MM.1S (cell line): ENCODE data around the gene NINJ2.

Source experiments
- DNase-seq: peaks from one replicate; pipeline ENCODE4 v3.0.0-alpha.2; 2015
- H2AFZ ChIP-seq: fragments of 300-600 bp; sonication (generic); 2 replicates; pipeline ENCODE4 v1.6.0; 2016; ENCODE audit warnings: antibody characterized with exemption, low read length
- H3F3A ChIP-seq: fragments of 300-600 bp; sonication (generic); 2 replicates; pipeline ENCODE4 v1.6.1; 2016; ENCODE audit warnings: mild to moderate bottlenecking, antibody characterized with exemption, low read length, moderate library complexity, mixed read lengths; ENCODE audit not compliant: insufficient read depth
- H3K27ac ChIP-seq: fragments of 300-600 bp; sonication (generic); 2 replicates; pipeline ENCODE4 v1.5.1; 2016; ENCODE audit warnings: mild to moderate bottlenecking, low read length
- H3K27me3 ChIP-seq: fragments of 300-600 bp; sonication (generic); replicated peaks from 2 replicates; pipeline ENCODE4 v1.6.0; 2016; ENCODE audit warnings: low read length; ENCODE audit not compliant: insufficient read depth
- H3K36me3 ChIP-seq: fragments of 300-600 bp; sonication (generic); replicated peaks from 2 replicates; pipeline ENCODE4 v1.6.1; 2016; ENCODE audit warnings: mild to moderate bottlenecking, low read length, mixed read lengths; ENCODE audit not compliant: insufficient read depth
- H3K4me1 ChIP-seq: fragments of 300-600 bp; sonication (generic); 2 replicates; pipeline ENCODE4 v1.6.1; 2016; ENCODE audit warnings: low read length, mixed read lengths
- H3K4me2 ChIP-seq: fragments of 300-600 bp; sonication (generic); 2 replicates; pipeline ENCODE4 v1.6.0; 2016; ENCODE audit warnings: low read depth, low read length
- H3K4me3 ChIP-seq: fragments of 300-600 bp; sonication (generic); 2 replicates; pipeline ENCODE4 v1.5.1; 2016; ENCODE audit warnings: low read length, mixed read lengths
- H3K79me2 ChIP-seq: fragments of 300-600 bp; sonication (generic); 2 replicates; pipeline ENCODE4 v1.6.1; 2016; ENCODE audit warnings: mixed run types, low read length, mixed read lengths
- H3K9ac ChIP-seq: fragments of 300-600 bp; sonication (generic); 2 replicates; pipeline ENCODE4 v1.6.1; 2016; ENCODE audit warnings: low read length, mixed read lengths
- H3K9me2 ChIP-seq: fragments of 300-600 bp; sonication (generic); replicated peaks from 2 replicates; pipeline ENCODE4 v1.6.1; 2016; ENCODE audit warnings: mild to moderate bottlenecking, low read length, mixed read lengths; ENCODE audit not compliant: insufficient read depth
- H3K9me3 ChIP-seq: fragments of 300-600 bp; sonication (generic); replicated peaks from 2 replicates; pipeline ENCODE4 v1.6.1; 2016; ENCODE audit warnings: mild to moderate bottlenecking, low read length, mixed read lengths; ENCODE audit not compliant: insufficient read depth
- H4K20me1 ChIP-seq: fragments of 300-600 bp; sonication (generic); 2 replicates; pipeline ENCODE4 v1.6.1; 2016; ENCODE audit warnings: mild to moderate bottlenecking, low read length, moderate library complexity, mixed read lengths; ENCODE audit not compliant: insufficient read depth
- CTCF ChIP-seq: fragments of 300-600 bp; sonication (generic); IDR thresholded peaks from 2 replicates; pipeline ENCODE4 v1.5.1; 2016; ENCODE audit warnings: antibody characterized with exemption, low read length, mixed read lengths
- EZH2 ChIP-seq: fragments of 300-600 bp; sonication (generic); optimal IDR thresholded peaks from 2 replicates; pipeline ENCODE3; 2017; ENCODE audit warnings: low read depth, mild to moderate bottlenecking, antibody characterized with exemption, low read length, mixed read lengths
- EZH2phosphoT487 ChIP-seq: fragments of 300-600 bp; sonication (generic); IDR thresholded peaks from 2 replicates; pipeline ENCODE4 v1.6.1; 2018; ENCODE audit warnings: antibody characterized with exemption, low read length

Gene NINJ2

DNA sequence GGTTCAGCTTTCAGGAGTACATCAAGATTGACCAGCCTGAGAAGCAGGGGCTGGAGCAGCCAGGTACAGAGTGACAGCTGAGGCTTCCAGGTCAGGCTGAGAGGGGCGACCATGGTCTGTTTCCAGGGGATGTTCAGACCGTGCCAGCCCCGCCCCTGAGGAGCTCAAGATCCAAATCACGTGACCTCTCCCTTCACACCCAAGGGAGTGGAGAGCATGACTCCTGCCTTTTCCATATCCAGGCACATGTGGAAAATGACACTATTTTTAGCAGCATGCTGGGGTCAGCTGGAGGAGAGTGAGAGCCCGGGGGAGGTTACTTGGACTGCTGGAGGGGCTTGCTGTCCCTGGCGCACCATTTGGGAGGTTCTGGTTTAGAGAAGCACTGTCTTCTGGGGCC lies 110.8 kb downstream of the NINJ2 start:
- no peaks in the 10 kb centered on the region for H3K79me2 ChIP-seq
- H3K27ac ChIP-seq, result no peak overlapping the region
- H3K9me2 ChIP-seq, result no peaks in the 10 kb centered on the region

GRCh38 chr12:550473-551260 lies 112.6 kb downstream of the NINJ2 start:
- H3K4me3 ChIP-seq, result no peak overlapping the region
- H3K27me3 ChIP-seq, result peaks cover 34% of the 10 kb centered on the region
- H3F3A ChIP-seq, result no peaks in the 10 kb centered on the region
- no peaks in the 10 kb centered on the region for H3K4me1 ChIP-seq
- no peaks in the 10 kb centered on the region for H3K36me3 ChIP-seq
- no peaks in the 10 kb centered on the region for H3K9me2 ChIP-seq
- H4K20me1 ChIP-seq, result no peaks in the 10 kb centered on the region
- no peak overlapping the region for H3K27ac ChIP-seq
- no peaks in the 10 kb centered on the region for H3K79me2 ChIP-seq
- H3K4me2 ChIP-seq, result no peak overlapping the region
- no peak for DNase-seq
- TF ChIP-seq CTCF (no peak), EZH2 (no peak), EZH2phosphoT487 (no peak)
- no peaks in the 10 kb centered on the region for H3K9me3 ChIP-seq
- no peak overlapping the region for H2AFZ ChIP-seq
- H3K9ac ChIP-seq, result no peak overlapping the region

More for the DNA sequence above, 110.8 kb downstream of the NINJ2 start:
- no peaks in the 10 kb centered on the region for H3K36me3 ChIP-seq
- H3K4me1 ChIP-seq, result no peaks in the 10 kb centered on the region
- no peaks in the 10 kb centered on the region for H3F3A ChIP-seq
- H3K4me3 ChIP-seq, result no peak overlapping the region
- TF ChIP-seq CTCF (no peak), EZH2 (no peak), EZH2phosphoT487 (no peak)
- no peak overlapping the region for H3K4me2 ChIP-seq
- H3K27me3 ChIP-seq, result peaks cover 26% of the 10 kb centered on the region
- H4K20me1 ChIP-seq, result no peaks in the 10 kb centered on the region
- DNase-seq, result no peak
- no peaks in the 10 kb centered on the region for H3K9me3 ChIP-seq
- H2AFZ ChIP-seq, result no peak overlapping the region
- H3K9ac ChIP-seq, result no peak overlapping the region

- peaks cover 44% of the 10 kb centered on the region for H3K27me3 ChIP-seq
- no peak for DNase-seq
Observed at GRCh38 chr12:549476-550082, 113.7 kb downstream of the NINJ2 start.

More at GRCh38 chr12:549476-550082, 113.7 kb downstream of the NINJ2 start:
- Histone ChIP-seq H3K79me2 (no peaks in the 10 kb centered on the region), H3K27ac (no peak overlapping the region), H3K36me3 (no peaks in the 10 kb centered on the region), H3K4me2 (no peak overlapping the region), H3K9me2 (no peaks in the 10 kb centered on the region), H3K9me3 (no peaks in the 10 kb centered on the region), H3K4me1 (no peaks in the 10 kb centered on the region), H3K4me3 (no peak overlapping the region), H2AFZ (no peak overlapping the region), H4K20me1 (no peaks in the 10 kb centered on the region), H3K9ac (no peak overlapping the region), H3F3A (no peaks in the 10 kb centered on the region)
- TF ChIP-seq EZH2phosphoT487 (no peak), CTCF (no peak), EZH2 (no peak)
